NCI-H128 (cell line): ENCODE measurements around the gene COG5.

ENCODE experiments used
- DNase-seq: peaks from one replicate; lab custom pipeline; 2025; ENCODE audit not compliant: unreplicated experiment; lab: John Stamatoyannopoulos, UW

COG5 gene

GRCh38 chr7:107464666-107465226, 99.0 kb downstream of the COG5 start:
- no peak for DNase-seq

- peak; percentile 16 for DNase-seq
Measured at GRCh38 chr7:107463139-107464078, 100.3 kb downstream of the COG5 start.

- DNase-seq: no peak
Measured at GRCh38 chr7:107461938-107462533, 101.7 kb downstream of the COG5 start.

GRCh38 chr7:107453388-107453787, 110.3 kb downstream of the COG5 start:
- DNase-seq: no peak

DNA sequence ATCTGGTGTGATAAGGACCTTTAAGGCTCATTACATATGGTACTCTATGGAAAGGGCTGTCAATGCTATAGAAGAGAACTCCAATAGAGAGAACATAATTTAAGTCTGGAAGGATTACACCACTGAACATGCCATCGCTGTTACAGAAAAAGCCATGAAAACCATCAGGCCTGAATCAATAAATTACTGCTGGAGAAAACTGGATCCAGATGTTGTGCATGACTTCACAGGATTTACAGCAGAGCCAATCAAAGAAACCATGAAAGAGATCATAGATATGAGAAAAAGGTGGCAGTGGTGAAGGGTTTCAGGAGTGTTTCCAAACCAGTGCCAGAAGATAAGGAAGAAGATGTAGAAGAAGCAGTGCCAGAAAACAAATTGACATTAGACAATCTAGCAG, 112.8 kb downstream of the COG5 start:
- no peak for DNase-seq

- no peak for DNase-seq
Measured at GRCh38 chr7:107446988-107447387, 116.7 kb downstream of the COG5 start.

- DNase-seq: no peak
Measured at GRCh38 chr7:107446531-107446930, 117.2 kb downstream of the COG5 start.

DNA sequence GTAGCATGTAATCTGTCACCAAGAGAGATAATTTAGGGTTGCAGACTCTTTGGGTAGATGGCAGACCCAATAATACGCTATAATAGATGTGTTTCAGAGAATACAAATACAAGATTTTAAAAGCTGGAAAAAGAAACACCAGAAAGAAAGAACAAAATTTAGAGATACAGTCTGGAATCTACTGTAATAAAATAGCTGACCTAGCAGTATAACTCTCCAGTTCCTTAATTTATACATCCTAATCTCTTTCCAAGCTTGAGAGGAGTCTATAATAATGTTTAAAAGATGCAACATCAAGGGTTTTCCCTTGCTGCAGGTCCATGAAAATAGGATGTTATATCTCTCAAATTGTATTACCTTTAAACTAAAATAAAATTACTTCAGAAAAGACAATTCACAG, 121.0 kb downstream of the COG5 start:
- no peak for DNase-seq

DNA sequence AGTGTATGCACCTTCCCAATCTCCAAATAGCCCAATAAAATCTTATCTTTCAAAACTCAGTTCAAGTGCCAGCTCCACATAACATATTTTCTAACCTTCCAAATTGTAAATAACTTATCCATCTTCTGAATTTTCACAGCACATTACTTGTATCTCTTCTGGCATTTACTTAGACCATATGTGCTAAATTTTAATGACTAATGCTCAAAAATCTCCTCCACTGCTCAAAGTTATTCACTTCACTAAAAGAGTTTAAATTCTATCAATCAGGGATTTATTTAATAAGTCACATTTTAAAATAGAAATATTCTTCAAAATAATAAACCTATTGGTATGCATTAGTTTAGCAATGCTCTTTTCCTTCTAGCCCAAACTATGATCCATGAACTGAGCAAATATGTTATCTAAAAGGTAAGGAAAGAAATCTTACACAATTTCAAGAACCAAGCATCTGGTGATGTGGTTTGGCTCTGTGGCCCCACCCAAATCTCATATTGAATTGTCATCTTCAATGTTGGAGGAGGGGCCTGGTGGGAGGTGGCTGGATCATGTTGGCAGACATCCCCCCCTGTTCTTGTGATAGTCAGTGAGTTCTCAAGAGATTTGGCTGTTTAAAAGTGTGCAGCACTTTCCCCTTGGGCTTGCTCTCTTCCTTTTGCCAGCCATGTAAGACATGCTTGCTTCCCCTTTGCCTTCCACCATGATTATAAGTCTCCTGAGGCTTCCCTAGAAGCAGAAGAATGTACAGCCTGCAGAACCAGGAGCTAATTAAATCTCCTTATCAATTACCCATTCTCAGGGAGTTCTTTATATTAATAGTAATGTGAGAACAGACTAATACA, 121.9 kb downstream of the COG5 start:
- DNase-seq: no peak

DNA sequence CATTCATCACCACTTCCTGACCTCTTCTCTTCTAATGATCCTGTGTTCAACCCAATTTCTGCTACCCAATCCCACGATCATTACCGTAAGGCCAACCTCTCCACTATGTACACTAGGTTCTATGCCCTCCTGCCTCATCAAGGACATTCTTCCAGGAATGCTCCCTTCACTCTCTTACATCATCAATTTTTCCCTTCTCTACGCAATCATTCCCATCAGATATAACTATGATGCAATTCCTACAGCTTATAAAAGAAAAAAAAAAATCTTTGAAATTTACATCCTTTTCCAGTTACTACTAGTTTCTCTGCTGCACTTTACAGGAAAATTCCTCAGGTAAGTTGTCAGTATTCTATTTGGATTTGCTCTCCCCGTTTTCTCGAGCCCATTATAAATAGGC, 124.7 kb downstream of the COG5 start:
- DNase-seq: no peak

GRCh38 chr7:107435749-107436148, 128.0 kb downstream of the COG5 start:
- DNase-seq: no peak

GRCh38 chr7:107432261-107432660, 131.5 kb downstream of the COG5 start:
- no peak for DNase-seq

DNA sequence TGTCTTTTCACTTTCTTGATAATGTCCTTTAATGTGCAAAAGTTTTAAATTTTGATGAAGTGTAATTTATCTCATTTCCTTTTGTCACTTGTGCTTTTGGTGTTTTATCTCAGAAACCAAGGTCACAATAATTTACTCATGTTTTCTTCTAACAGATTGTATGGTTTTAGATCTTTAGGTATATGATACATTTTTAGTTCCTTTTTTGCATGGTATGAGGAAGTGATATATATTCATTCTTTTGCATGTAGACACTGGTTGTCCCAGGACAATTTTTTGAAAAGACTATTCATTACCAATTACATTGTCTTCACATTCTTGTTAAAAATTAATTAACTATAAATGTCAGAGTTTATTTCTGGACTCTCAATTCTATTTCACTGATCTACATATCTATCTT, 133.7 kb downstream of the COG5 start:
- no peak for DNase-seq

DNA sequence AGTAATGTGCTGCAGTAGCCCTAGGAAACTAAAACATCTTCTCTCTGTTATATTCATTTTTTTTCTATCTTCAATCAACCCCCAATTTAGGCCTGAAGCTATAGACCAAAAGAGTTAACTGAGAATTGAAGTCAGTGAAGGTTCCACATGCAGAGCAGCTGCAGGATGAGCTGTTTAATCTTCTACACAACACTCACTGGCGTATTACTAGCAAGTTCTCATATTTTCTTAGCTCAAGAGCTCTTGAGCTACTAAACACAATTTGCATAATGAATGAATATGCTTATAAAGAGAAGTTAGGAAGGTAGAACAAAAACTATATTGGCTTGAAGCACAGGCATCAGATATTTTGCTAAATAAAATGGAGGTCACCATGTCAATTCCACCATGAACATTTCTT, 135.1 kb downstream of the COG5 start:
- DNase-seq: no peak

- no peak for DNase-seq
Measured at GRCh38 chr7:107427462-107427861, 136.3 kb downstream of the COG5 start.

DNA sequence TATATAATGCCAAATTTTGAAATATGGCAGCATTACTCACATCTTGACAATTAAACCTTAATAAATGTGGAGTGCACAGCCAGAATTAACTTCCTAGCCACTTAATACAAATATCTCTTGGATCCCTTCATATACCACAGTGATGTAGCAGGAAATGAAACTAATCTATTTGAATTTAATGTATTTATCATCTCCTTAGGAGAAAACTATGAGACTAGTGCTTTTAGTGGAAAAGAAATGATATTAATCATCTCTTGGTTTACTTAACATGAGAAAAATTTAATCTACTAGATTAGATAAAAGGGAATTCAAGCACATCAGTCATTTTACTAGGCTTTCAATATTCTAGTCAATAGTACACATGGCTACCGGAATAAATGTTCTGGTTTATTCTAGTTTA, 149.5 kb downstream of the COG5 start:
- DNase-seq: no peak

- no peak for DNase-seq
Measured at GRCh38 chr7:107408349-107408748, 155.4 kb downstream of the COG5 start.

- no peak for DNase-seq
Measured at GRCh38 chr7:107405559-107405958, 158.2 kb downstream of the COG5 start.

DNA sequence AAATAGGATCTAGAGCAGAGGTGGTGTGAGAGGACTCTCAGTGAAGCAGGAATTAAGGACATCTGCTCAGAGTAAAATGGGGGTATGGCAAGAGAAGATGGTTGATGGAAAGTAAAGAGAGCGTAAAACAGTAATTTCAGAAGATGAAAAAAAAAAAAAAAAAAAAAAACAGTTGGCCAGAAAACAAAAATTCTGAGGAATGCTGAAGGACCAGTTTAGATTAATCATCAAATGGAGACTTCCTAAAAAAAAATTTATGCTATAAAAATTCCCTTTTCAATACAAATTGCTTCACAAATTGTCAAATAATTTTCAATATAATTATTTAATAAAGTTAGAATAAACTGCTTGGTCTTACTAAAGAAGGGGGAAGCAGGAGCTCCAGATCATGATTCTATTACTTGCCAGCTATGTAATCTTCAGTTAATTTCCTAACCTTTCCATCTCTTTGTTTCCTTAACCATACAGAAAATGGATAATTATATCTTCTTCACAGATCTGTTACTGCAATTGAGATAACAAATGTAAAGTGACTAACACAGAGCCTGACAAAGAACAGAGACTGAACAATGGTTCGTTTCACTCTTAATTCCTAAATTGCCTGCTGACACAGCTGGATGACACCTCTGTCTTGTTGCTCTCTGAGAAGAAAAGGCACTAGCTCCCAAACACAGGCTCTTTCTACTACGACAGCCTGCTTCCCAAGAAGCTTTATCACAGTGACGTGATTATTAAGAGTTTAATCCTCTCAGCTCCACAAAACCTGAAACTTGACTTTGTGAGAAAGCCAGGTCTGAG, 158.8 kb downstream of the COG5 start:
- no peak for DNase-seq

- no peak for DNase-seq
Measured at GRCh38 chr7:107398161-107398560, 165.6 kb downstream of the COG5 start.

GRCh38 chr7:107396990-107397389, 166.7 kb downstream of the COG5 start:
- DNase-seq: no peak
